H54 (cell line): ENCODE data around the gene RSPH1.

Experiments used
- DNase-seq: peaks from one replicate; pipeline ENCODE4 v3.0.0; 2011; ENCODE audit warnings: low spot score, mixed read lengths; ENCODE audit not compliant: insufficient read length
- FAIRE-seq: peaks from 3 replicates; lab custom pipeline; 2011; peaks lifted over from hg19 to GRCh38; lab: Jason Lieb, UNC
- POLR2A ChIP-seq: IDR thresholded peaks from 2 replicates; pipeline ENCODE4 v1.6.1; 2011; ENCODE audit warnings: low read depth, mild to moderate bottlenecking, low read length

Gene RSPH1

GRCh38 chr21:42525676-42526378 lies 29.8 kb upstream of the RSPH1 start:
- TF ChIP-seq POLR2A: no peak
- FAIRE-seq (no peak), DNase-seq (no peak)

- DNase-seq: no peak
Observed at GRCh38 chr21:42525029-42525581, 29.1 kb upstream of the RSPH1 start.

GRCh38 chr21:42524341-42525028 lies 28.5 kb upstream of the RSPH1 start:
- no peak for DNase-seq
- TF ChIP-seq POLR2A: no peak
- FAIRE-seq: no peak

More at GRCh38 chr21:42525029-42525581, 29.1 kb upstream of the RSPH1 start:
- no peak for FAIRE-seq
- no peak for TF ChIP-seq POLR2A

GRCh38 chr21:42523941-42524340 lies 27.9 kb upstream of the RSPH1 start:
- DNase-seq (no peak), FAIRE-seq (no peak)

GRCh38 chr21:42523211-42523610 lies 27.2 kb upstream of the RSPH1 start:
- DNase-seq (no peak), FAIRE-seq (no peak)
- TF ChIP-seq POLR2A: no peak

More at GRCh38 chr21:42523941-42524340, 27.9 kb upstream of the RSPH1 start:
- no peak for TF ChIP-seq POLR2A

GRCh38 chr21:42522771-42523170 lies 26.7 kb upstream of the RSPH1 start:
- FAIRE-seq (no peak), DNase-seq (no peak)
- TF ChIP-seq POLR2A: no peak

- TF ChIP-seq POLR2A: no peak
- DNase-seq (no peak), FAIRE-seq (no peak)
Observed at GRCh38 chr21:42522271-42522670, 26.2 kb upstream of the RSPH1 start.

- no peak for TF ChIP-seq POLR2A
- no peak for FAIRE-seq
- no peak for DNase-seq
Observed at GRCh38 chr21:42521805-42522204, 25.8 kb upstream of the RSPH1 start.

- no peak for TF ChIP-seq POLR2A
- FAIRE-seq (no peak), DNase-seq (no peak)
Observed at GRCh38 chr21:42521384-42521783, 25.4 kb upstream of the RSPH1 start.

- no peak for TF ChIP-seq POLR2A
- no peak for FAIRE-seq
- DNase-seq: no peak
Observed at GRCh38 chr21:42520628-42521253, 24.7 kb upstream of the RSPH1 start.

- DNase-seq (no peak), FAIRE-seq (no peak)
- no peak for TF ChIP-seq POLR2A
Observed at GRCh38 chr21:42518626-42519025, 22.6 kb upstream of the RSPH1 start.

- no peak for TF ChIP-seq POLR2A
- DNase-seq (peak; percentile 97), FAIRE-seq (peak; percentile 68)
Observed at GRCh38 chr21:42518215-42518614, 22.2 kb upstream of the RSPH1 start.

GRCh38 chr21:42515708-42516502 lies 19.9 kb upstream of the RSPH1 start:
- FAIRE-seq: no peak
- no peak for DNase-seq
- no peak for TF ChIP-seq POLR2A

GRCh38 chr21:42514883-42515228 lies 18.8 kb upstream of the RSPH1 start:
- no peak for FAIRE-seq
- TF ChIP-seq POLR2A: no peak
- DNase-seq: no peak
